Lung (tissue), 12 donors: Measurements from ENCODE around the gene NLRX1. TPM values are rescaled to one million over a fixed set of nuclear protein-coding genes. Genes with fewer than 3 reads are reported as not detected.

Source experiments
- ATAC-seq: fragments of 200-7000 bp; cut with Tn5 transposase; one replicate; pipeline ENCODE4 v1.9.1; 2020; ENCODE audit warnings: moderate number of reproducible peaks; ENCODE audit not compliant: insufficient read depth, low FRiP score
- DNase-seq, 3 donors: peaks; one replicate each; pipeline ENCODE4 v3.0.0-alpha.2; 2013 to 2017
- H3K27ac ChIP-seq, 2 donors: one replicate each; pipeline ENCODE4 v1.5.1; 2013; ENCODE audit warnings: mild to moderate bottlenecking in 2 of 2, moderate library complexity in 2 of 2, control low read depth in 1 of 2, inconsistent platforms in 1 of 2, low read depth in 1 of 2, low read length in 1 of 2
- H3K27me3 ChIP-seq, 3 donors: one replicate each; pipeline ENCODE4 v1.5.1; 2013; ENCODE audit warnings: low read length in 2 of 3; ENCODE audit not compliant: control insufficient read depth in 3 of 3, insufficient read depth in 3 of 3
- H3K36me3 ChIP-seq, 4 donors: one replicate each; pipeline ENCODE4 v1.5.1; 2013; ENCODE audit warnings: low read length in 4 of 4, mild to moderate bottlenecking in 1 of 4, moderate library complexity in 1 of 4; ENCODE audit not compliant: control insufficient read depth in 4 of 4, insufficient read depth in 4 of 4
- H3K4me1 ChIP-seq, 5 donors: one replicate each; pipeline ENCODE4 v1.5.1; 2013; ENCODE audit warnings: low read length in 5 of 5, mild to moderate bottlenecking in 2 of 5, moderate library complexity in 1 of 5; ENCODE audit not compliant: control insufficient read depth in 5 of 5, insufficient read depth in 5 of 5
- H3K4me3 ChIP-seq: one replicate; pipeline ENCODE4 v1.5.1; 2013; ENCODE audit warnings: mild to moderate bottlenecking, control low read depth, moderate library complexity
- H3K9ac ChIP-seq, 2 donors: one replicate each; pipeline ENCODE4 v1.5.1; 2013; ENCODE audit warnings: low read length in 2 of 2, control low read depth in 1 of 2; ENCODE audit not compliant: insufficient read depth in 1 of 2
- H3K9me3 ChIP-seq, 4 donors: one replicate each; pipeline ENCODE4 v1.5.1; 2013; ENCODE audit warnings: low read length in 3 of 4, mild to moderate bottlenecking in 1 of 4, moderate library complexity in 1 of 4; ENCODE audit not compliant: control insufficient read depth in 4 of 4, insufficient read depth in 3 of 4
- WGBS, 2 donors: extraction: QIAGEN DNeasy Blood & Tissue Kit; methylation state at CpG; one replicate each; pipeline ENCODE4 v1.1.7; 2013; 5-methylcytosine and 5-hydroxymethylcytosine counted together
- polyA plus RNA-seq, 2 donors: library from polyadenylated mRNA; stranded (reverse); fragments of 200-250 nt; gene quantifications; one replicate each; pipeline ENCODE4 v1.2.1, GENCODE V29; 2013
- total RNA-seq, 2 donors: library from RNA; depleted of rRNA in 1 of 2; stranded (reverse); fragments of >200 nt in 1 of 2; gene quantifications; one replicate each; pipeline ENCODE4 v1.2.1, GENCODE V29; 2014 to 2021
- TF ChIP-seq, protein P1 (sequence below): IDR thresholded peaks from 2 replicates; pipeline ENCODE4 v1.5.1; 2012; ENCODE audit warnings: mild to moderate bottlenecking; ENCODE audit errors: control extremely low read depth, extremely low read depth
- donor health status: control.
- donor health status: control.
- donor health status: Bipolar disorder and iron deficiency.
- donor health status: healthy.
- donor health status: DM: yes; HTN: yes; CAD: no.

NLRX1 gene
- total and polyA plus RNA-seq, 4 donors, result 5.1 to 22.6 (median 11.6) TPM

DNA sequence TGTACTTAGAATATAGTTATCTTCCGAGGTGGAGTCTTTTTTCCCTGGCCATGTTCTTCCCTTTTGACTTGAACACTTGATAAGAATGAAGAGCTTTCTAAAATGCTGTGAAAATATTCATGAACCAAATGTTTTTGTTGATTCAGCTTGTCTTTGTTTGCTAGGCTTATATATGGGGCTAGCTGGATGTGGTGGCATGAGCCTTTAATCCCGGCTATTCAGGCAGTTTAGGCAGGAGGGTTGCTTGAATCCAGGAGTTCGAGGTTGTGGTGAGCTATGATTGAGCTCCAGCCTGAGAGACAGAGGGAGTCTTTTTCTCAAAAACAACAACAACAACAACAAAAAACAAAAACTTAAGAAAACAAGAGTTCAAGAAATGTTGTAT lies 60.8 kb downstream of the NLRX1 start:
- 70 to 71% methylated on average over 3 of the region's 3 CpGs for whole genome bisulfite sequencing, 2 donors
- no peak for ATAC-seq

DNA sequence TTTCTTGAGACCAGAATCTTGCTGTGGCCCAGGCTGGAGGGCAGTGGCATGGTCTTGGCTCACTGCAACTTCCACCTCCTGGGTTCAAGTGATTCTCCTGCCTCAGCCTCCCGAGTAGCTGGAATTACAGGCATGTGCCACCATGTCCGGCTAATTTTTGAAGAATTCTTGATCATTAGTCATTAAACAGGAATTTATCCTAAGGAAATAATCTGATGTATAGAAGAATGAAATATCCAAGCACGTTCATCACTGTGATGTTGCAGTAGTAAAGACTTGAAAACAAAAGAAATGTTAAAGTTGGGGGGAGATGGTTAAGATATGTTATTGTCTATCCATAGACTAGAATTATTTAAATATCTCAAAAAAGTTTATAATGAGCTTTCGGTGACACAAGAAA lies 61.2 kb downstream of the NLRX1 start:
- H3K36me3 ChIP-seq, result peaks cover 0 to 14% (median under 1%) of the 10 kb centered on the region in 4 donors
- H3K4me3 ChIP-seq, result no peak overlapping the region
- no peak overlapping the region for H3K9ac ChIP-seq
- no peaks in the 10 kb centered on the region for H3K27me3 ChIP-seq
- H3K9me3 ChIP-seq, result no peaks in the 10 kb centered on the region
- TF ChIP-seq, protein P1, sequence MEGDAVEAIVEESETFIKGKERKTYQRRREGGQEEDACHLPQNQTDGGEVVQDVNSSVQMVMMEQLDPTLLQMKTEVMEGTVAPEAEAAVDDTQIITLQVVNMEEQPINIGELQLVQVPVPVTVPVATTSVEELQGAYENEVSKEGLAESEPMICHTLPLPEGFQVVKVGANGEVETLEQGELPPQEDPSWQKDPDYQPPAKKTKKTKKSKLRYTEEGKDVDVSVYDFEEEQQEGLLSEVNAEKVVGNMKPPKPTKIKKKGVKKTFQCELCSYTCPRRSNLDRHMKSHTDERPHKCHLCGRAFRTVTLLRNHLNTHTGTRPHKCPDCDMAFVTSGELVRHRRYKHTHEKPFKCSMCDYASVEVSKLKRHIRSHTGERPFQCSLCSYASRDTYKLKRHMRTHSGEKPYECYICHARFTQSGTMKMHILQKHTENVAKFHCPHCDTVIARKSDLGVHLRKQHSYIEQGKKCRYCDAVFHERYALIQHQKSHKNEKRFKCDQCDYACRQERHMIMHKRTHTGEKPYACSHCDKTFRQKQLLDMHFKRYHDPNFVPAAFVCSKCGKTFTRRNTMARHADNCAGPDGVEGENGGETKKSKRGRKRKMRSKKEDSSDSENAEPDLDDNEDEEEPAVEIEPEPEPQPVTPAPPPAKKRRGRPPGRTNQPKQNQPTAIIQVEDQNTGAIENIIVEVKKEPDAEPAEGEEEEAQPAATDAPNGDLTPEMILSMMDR, result no peak
- no peak for ATAC-seq
- WGBS, 2 donors, result 92 to 96% methylated on average over 4 of the region's 4 CpGs
- DNase-seq, result no peak
- no peak overlapping the region for H3K27ac ChIP-seq
- H3K4me1 ChIP-seq, result peaks cover 0 to 2% (median 0%) of the 10 kb centered on the region in 5 donors

More for the DNA sequence above, 60.8 kb downstream of the NLRX1 start:
- H3K27me3 ChIP-seq, result no peaks in the 10 kb centered on the region
- H3K36me3 ChIP-seq, result peaks cover 0 to 12% (median under 1%) of the 10 kb centered on the region in 4 donors
- no peaks in the 10 kb centered on the region for H3K9me3 ChIP-seq
- H3K27ac ChIP-seq, result no peak overlapping the region
- no peak overlapping the region for H3K4me3 ChIP-seq
- TF ChIP-seq, protein P1, result no peak
- DNase-seq, result no peak
- H3K9ac ChIP-seq, result no peak overlapping the region
- peaks cover 0 to 2% (median 0%) of the 10 kb centered on the region in 5 donors for H3K4me1 ChIP-seq

Other genes with a start within 250 kb of the NLRX1 start
- 10 to 100 TPM; 39.6 to 91.0 TPM for gene BCL9L, start 242.8 kb upstream of the NLRX1 start, total RNA-seq
- 10 to 100 TPM; 23.3 to 30.4 TPM for gene BCL9L, start 242.8 kb upstream of the NLRX1 start, polyA plus RNA-seq
- not detected for gene UPK2, start 212.4 kb upstream of the NLRX1 start, total RNA-seq
- gene UPK2, start 212.4 kb upstream of the NLRX1 start, polyA plus RNA-seq, result under 1 TPM in 1 of 2 donors, not detected in 1; 0.07 TPM
- gene FOXR1, start 197.0 kb upstream of the NLRX1 start, total RNA-seq, result not detected
- not detected for gene FOXR1, start 197.0 kb upstream of the NLRX1 start, polyA plus RNA-seq
- gene CENATAC, start 170.6 kb upstream of the NLRX1 start, total RNA-seq, result 10 to 100 TPM; 47.1 to 59.9 TPM
- 10 to 100 TPM; 12.3 to 97.5 TPM for gene CENATAC, start 170.6 kb upstream of the NLRX1 start, polyA plus RNA-seq
- 100 to 1,000 TPM; 483 to 780 TPM for gene RPS25, start 150.4 kb upstream of the NLRX1 start, total RNA-seq
- gene RPS25, start 150.4 kb upstream of the NLRX1 start, polyA plus RNA-seq, result 1,000 to 10,000 TPM; 1,136 to 2,643 TPM
- gene TRAPPC4, start 150.0 kb upstream of the NLRX1 start, total RNA-seq, result 10 to 100 TPM; 45.8 to 71.4 TPM
- gene TRAPPC4, start 150.0 kb upstream of the NLRX1 start, polyA plus RNA-seq, result 10 to 100 TPM; 43.0 to 63.1 TPM
- gene SLC37A4, start 137.8 kb upstream of the NLRX1 start, total RNA-seq, result 10 to 100 TPM in 1 of 2 donors, 1 to 10 TPM in 1; 8.2 to 16.2 TPM
- 10 to 100 TPM; 13.5 to 13.6 TPM for gene SLC37A4, start 137.8 kb upstream of the NLRX1 start, polyA plus RNA-seq
- 100 to 1,000 TPM in 1 of 2 donors, 10 to 100 TPM in 1; 46.6 to 252 TPM for gene HYOU1, start 111.5 kb upstream of the NLRX1 start, total RNA-seq
- 100 to 1,000 TPM in 1 of 2 donors, 10 to 100 TPM in 1; 59.7 to 152 TPM for gene HYOU1, start 111.5 kb upstream of the NLRX1 start, polyA plus RNA-seq
- 10 to 100 TPM; 34.6 to 36.0 TPM for gene VPS11, start 100.9 kb upstream of the NLRX1 start, total RNA-seq
- gene VPS11, start 100.9 kb upstream of the NLRX1 start, polyA plus RNA-seq, result 10 to 100 TPM; 33.8 to 56.1 TPM
- gene HMBS, start 83.8 kb upstream of the NLRX1 start, total RNA-seq, result 10 to 100 TPM; 11.7 to 31.5 TPM
- gene HMBS, start 83.8 kb upstream of the NLRX1 start, polyA plus RNA-seq, result 10 to 100 TPM; 31.5 to 33.3 TPM
- gene DPAGT1, start 66.9 kb upstream of the NLRX1 start, total RNA-seq, result 10 to 100 TPM; 29.4 to 50.9 TPM
- gene DPAGT1, start 66.9 kb upstream of the NLRX1 start, polyA plus RNA-seq, result 10 to 100 TPM; 19.0 to 36.7 TPM
- 10 to 100 TPM in 1 of 2 donors, 1 to 10 TPM in 1; 6.5 to 20.7 TPM for gene C2CD2L, start 61.4 kb upstream of the NLRX1 start, total RNA-seq
- 10 to 100 TPM; 11.6 to 13.7 TPM for gene C2CD2L, start 61.4 kb upstream of the NLRX1 start, polyA plus RNA-seq
- 10 to 100 TPM; 21.2 to 24.5 TPM for gene HINFP, start 47.1 kb upstream of the NLRX1 start, total RNA-seq
- 10 to 100 TPM; 10.4 to 14.3 TPM for gene HINFP, start 47.1 kb upstream of the NLRX1 start, polyA plus RNA-seq
- gene ABCG4, start 19.7 kb upstream of the NLRX1 start, total RNA-seq, result under 1 TPM in 1 of 2 donors, not detected in 1; 0.28 TPM
- gene ABCG4, start 19.7 kb upstream of the NLRX1 start, polyA plus RNA-seq, result under 1 TPM; 0.03 to 0.10 TPM
- under 1 TPM in 1 of 2 donors, not detected in 1; 0.37 TPM for gene NHERF4, start 16.8 kb downstream of the NLRX1 start, total RNA-seq
- gene NHERF4, start 16.8 kb downstream of the NLRX1 start, polyA plus RNA-seq, result under 1 TPM in 1 of 2 donors, not detected in 1; 0.96 TPM
- 10 to 100 TPM; 21.8 to 25.1 TPM for gene CBL, start 37.6 kb downstream of the NLRX1 start, total RNA-seq
- gene CBL, start 37.6 kb downstream of the NLRX1 start, polyA plus RNA-seq, result 10 to 100 TPM in 1 of 2 donors, 1 to 10 TPM in 1; 8.7 to 10.3 TPM
- 100 to 1,000 TPM; 127 to 174 TPM for gene MCAM, start 148.4 kb downstream of the NLRX1 start, total RNA-seq
- 100 to 1,000 TPM in 1 of 2 donors, 10 to 100 TPM in 1; 51.9 to 120 TPM for gene MCAM, start 148.4 kb downstream of the NLRX1 start, polyA plus RNA-seq
- 10 to 100 TPM in 1 of 2 donors, 1 to 10 TPM in 1; 8.2 to 25.4 TPM for gene RNF26, start 165.8 kb downstream of the NLRX1 start, total RNA-seq
- 10 to 100 TPM; 11.0 to 16.3 TPM for gene RNF26, start 165.8 kb downstream of the NLRX1 start, polyA plus RNA-seq
- gene C1QTNF5, start 172.2 kb downstream of the NLRX1 start, total RNA-seq, result 10 to 100 TPM; 20.2 to 28.6 TPM
- 10 to 100 TPM; 28.0 to 34.9 TPM for gene C1QTNF5, start 172.2 kb downstream of the NLRX1 start, polyA plus RNA-seq
- gene MFRP, start 178.0 kb downstream of the NLRX1 start, total RNA-seq, result not detected
- gene MFRP, start 178.0 kb downstream of the NLRX1 start, polyA plus RNA-seq, result not detected
- 1 to 10 TPM; 4.9 to 6.5 TPM for gene USP2, start 213.0 kb downstream of the NLRX1 start, total RNA-seq
- 1 to 10 TPM; 1.7 to 2.1 TPM for gene USP2, start 213.0 kb downstream of the NLRX1 start, polyA plus RNA-seq